GM21825 (cell line): ENCODE results near the gene ELF2.
"Not testable (repeated sequence)": the region's sequence is repeated elsewhere in the genome, so short reads cannot be mapped to it uniquely, and the experiment has no call there.

Experiments
- ATAC-seq: cut with Tn5 transposase; IDR thresholded peaks from one replicate; pipeline ENCODE4 v1.9.1; 2021; ENCODE audit warnings: mild to moderate bottlenecking, moderate library complexity; ENCODE audit not compliant: unreplicated experiment

The ELF2 gene

GRCh38 chr4:139177049-139177868, at the start of gene ELF2:
ELF2 (minus strand) TSS chr4:139177218; CDS start chr4:139137701, 39,517 bp downstream.
- peak; percentile 41 for ATAC-seq

DNA sequence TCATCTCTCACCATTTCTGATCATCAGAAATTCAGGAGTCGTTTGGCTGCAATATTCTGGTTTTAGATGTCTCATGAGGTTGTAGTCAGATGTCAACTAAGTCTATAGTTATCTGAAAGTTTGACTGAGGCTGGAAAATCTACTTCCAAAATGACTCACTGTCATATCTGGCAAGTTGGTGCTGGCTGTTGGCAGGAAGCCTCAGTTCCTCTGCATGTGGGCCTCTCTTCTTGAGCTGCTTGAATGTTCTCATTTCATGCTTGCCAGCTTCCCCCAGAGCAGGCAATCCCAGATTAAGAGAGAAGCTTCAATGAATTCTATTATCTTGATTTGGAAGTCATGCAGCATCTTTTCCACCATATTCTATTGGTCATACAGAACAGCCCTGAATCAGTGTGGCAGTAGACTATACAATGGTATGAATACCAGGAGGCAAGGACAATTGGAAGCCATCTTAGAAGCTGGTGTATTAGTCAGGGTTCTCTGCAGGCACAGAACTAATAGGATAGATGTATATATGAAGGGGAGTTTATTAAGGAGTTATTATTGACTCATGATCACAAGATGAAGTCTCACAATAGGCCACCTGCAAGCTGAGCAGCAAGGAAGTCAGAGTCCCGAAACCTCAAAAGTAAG, 46.8 kb upstream of the ELF2 start:
- no peak for ATAC-seq

DNA sequence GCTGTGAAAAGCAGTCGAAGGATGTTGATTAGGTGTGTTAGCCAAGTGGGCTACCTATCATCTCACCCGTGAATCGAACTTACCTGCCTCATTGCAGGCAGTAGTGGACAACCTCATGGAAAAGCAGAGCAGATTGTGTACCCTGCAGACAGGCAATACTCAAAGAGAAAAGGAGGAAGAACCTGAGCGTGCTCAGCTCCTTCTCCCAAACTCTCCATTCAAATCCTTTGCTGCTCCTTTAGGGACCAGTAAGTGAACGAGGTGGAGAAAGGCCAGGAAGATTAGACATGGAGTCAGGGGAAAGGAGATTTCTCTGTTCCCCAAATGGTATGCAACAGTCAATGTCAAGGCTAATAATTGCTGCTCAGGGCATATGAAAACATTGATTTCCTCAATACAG, 45.2 kb upstream of the ELF2 start:
- ATAC-seq = no peak

GRCh38 chr4:139221687-139222086, 44.7 kb upstream of the ELF2 start:
- no peak for ATAC-seq

- no peak for ATAC-seq
Measured at GRCh38 chr4:139219450-139220055, 42.5 kb upstream of the ELF2 start.

- peak; percentile 100 for ATAC-seq
Measured at GRCh38 chr4:139214039-139214534, 37.1 kb upstream of the ELF2 start.

- ATAC-seq = not testable (repeated sequence)
Measured at GRCh38 chr4:139213633-139214032, 36.6 kb upstream of the ELF2 start.

GRCh38 chr4:139212900-139213299, 35.9 kb upstream of the ELF2 start:
- ATAC-seq = no peak

GRCh38 chr4:139210486-139210885, 33.5 kb upstream of the ELF2 start:
- no peak for ATAC-seq

- ATAC-seq = no peak
Measured at GRCh38 chr4:139209470-139210063, 32.5 kb upstream of the ELF2 start.

DNA sequence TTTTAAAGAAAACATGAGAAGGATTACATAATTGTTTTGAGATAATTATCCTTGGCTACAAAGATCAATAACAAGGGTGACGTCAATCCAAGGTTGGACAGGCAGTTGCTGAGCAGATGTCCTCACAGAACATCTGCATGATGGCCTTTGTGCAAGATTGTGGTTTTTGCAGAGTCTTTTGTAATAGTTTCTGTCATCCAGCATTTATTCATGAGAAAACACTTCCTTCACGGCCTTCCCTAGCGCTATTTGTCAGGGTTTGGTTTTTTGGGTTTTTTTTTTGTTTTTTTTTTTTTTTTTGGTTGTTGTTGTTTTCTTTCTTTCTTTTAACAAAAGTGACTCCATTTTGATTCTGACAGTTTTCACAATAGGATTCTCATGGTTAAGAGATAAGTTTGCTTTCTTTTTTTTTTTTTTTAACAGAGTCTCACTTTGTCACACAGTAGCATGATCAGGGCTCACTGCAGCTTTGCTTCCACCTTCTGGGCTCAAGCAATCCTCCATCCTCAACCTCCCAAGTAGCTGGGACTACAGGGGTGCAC, 31.5 kb upstream of the ELF2 start:
- ATAC-seq = no peak

- no peak for ATAC-seq
Measured at GRCh38 chr4:139207873-139208403, 30.9 kb upstream of the ELF2 start.

GRCh38 chr4:139207247-139207646, 30.2 kb upstream of the ELF2 start:
- no peak for ATAC-seq

DNA sequence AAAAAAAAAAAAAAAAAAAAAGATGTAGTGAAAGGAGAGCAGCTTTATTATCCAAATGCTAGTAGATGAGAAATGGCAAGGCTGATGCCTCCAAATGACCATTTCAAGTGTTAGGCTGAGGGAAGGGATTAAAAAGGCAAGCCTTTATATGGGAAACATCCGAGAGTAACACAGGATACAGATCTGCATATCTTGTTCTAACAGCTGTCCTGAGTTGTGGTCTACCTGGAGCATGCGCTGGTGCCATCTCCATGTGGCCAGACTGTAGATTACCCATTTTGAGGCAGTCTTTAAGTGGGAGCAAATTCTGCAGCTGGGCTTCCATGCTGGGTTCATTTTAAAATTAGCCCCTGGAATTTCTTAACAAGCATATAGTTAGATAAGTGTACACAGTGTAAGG, 26.0 kb upstream of the ELF2 start:
- ATAC-seq = no peak

- no peak for ATAC-seq
Measured at GRCh38 chr4:139200506-139200905, 23.5 kb upstream of the ELF2 start.

GRCh38 chr4:139200102-139200501, 23.1 kb upstream of the ELF2 start:
- ATAC-seq = no peak

DNA sequence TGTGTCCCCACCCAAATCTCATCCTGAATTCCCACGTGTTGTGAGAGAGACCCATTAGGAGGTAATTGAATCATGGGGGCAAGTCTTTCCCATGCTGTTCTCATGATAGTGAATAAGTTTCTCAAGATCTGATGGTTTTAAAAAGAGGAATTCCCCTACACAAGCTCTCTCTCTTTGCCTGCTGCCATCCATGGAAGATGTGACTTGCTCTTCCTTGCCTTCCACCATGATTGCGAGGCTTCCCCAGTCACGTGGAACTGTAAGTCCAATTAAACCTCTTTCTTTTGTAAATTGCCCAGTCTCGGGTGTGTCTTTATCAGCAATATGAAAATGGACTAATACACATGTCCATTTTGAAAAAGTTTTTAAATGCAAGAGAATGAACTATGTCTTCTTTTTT, 20.2 kb upstream of the ELF2 start:
- not testable (repeated sequence) for ATAC-seq

- no peak for ATAC-seq
Measured at GRCh38 chr4:139196462-139196861, 19.4 kb upstream of the ELF2 start.

GRCh38 chr4:139191373-139191772, 14.4 kb upstream of the ELF2 start:
- ATAC-seq = no peak

- ATAC-seq = no peak
Measured at GRCh38 chr4:139189972-139190371, 13.0 kb upstream of the ELF2 start.

- ATAC-seq = no peak
Measured at GRCh38 chr4:139189417-139189749, 12.4 kb upstream of the ELF2 start.
